Measurements from ENCODE around the gene KCTD17. TPM values are rescaled to one million over a fixed set of nuclear protein-coding genes. Genes with fewer than 3 reads are reported as not detected.

KCTD17 gene
- total and polyA plus RNA-seq, 2 of the 13 experiments (the other 11 are each of a cell fraction or from before 2014, with no cell fraction given): 5.3 to 11.7 TPM

DNA sequence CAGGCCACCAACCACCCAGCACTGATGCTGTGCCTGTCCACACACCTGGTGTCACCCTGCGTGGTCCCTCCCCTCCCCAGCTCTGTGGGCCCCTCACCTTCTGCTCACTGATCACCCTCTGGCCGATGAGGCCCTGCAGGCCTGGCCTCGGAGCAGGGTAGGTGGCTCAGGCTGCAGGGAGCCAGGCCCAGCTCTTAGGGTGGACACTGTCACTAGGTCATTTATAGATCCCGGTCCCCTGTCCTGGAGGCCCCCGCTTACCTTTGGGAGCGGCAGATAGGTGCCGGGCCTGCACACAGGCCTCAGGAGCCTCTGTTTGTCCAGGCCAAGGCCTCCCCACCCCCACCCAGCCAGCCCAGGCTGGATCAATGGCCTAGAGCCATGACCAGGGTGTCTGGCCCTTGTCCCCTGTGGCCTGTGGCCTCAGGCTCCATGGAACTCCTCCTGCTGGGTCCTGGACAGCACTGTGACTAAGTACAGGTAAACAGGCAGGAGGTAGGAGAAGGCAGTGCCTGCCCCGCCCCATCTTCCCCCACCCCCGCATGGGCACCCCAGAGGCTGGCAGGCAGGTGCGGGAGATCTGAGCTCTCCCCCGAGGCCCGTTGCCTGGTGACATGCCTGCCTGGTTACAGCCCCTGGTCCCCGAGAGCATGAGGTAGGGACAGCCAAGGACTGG, 57.8 kb downstream of the KCTD17 start, which contains the start of gene TMPRSS6 (continued):
- TF ChIP-seq, protein P1, sequence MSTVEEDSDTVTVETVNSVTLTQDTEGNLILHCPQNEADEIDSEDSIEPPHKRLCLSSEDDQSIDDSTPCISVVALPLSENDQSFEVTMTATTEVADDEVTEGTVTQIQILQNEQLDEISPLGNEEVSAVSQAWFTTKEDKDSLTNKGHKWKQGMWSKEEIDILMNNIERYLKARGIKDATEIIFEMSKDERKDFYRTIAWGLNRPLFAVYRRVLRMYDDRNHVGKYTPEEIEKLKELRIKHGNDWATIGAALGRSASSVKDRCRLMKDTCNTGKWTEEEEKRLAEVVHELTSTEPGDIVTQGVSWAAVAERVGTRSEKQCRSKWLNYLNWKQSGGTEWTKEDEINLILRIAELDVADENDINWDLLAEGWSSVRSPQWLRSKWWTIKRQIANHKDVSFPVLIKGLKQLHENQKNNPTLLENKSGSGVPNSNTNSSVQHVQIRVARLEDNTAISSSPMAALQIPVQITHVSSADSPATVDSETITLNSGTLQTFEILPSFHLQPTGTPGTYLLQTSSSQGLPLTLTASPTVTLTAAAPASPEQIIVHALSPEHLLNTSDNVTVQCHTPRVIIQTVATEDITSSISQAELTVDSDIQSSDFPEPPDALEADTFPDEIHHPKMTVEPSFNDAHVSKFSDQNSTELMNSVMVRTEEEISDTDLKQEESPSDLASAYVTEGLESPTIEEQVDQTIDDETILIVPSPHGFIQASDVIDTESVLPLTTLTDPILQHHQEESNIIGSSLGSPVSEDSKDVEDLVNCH (CRISPR knock-in tag; IDR thresholded peaks at IDR 0.05): no peak
- TF ChIP-seq ONECUT2 (CRISPR knock-in tag; IDR thresholded peaks at IDR 0.05): peak; percentile 85
- TF ChIP-seq NR2F6 (IDR thresholded peaks at IDR 0.05): peak; percentile 60; the same call in 1 of the 2 replicates
- peak; percentile 64 for TF ChIP-seq NR2F6 (CRISPR knock-in tag; IDR thresholded peaks at IDR 0.05)
- TF ChIP-seq CHD2 (IDR thresholded peaks at IDR 0.05; ENCODE audit: low read depth, low read length): peak; percentile 46; the same call in 1 of the 2 replicates
- TF ChIP-seq HES4 (CRISPR knock-in tag; IDR thresholded peaks at IDR 0.05; ENCODE audit: borderline replicate concordance): no peak
- TF ChIP-seq ZNF7 (CRISPR knock-in tag; IDR thresholded peaks at IDR 0.05): no peak
- TF ChIP-seq RARA (CRISPR knock-in tag; IDR thresholded peaks at IDR 0.05): peak; percentile 75
- TF ChIP-seq NONO (IDR thresholded peaks at IDR 0.05): no peak
- TF ChIP-seq NONO (CRISPR knock-in tag; conservative IDR thresholded peaks at IDR 0.05): peak; percentile 75; the same call in 1 of the 2 replicates
- TF ChIP-seq ERF (CRISPR knock-in tag; IDR thresholded peaks at IDR 0.05): 0 out of 2 replicates have a peak, but pooled peaks have one; percentile 51
- TF ChIP-seq ZNF788 (CRISPR knock-in tag; IDR thresholded peaks at IDR 0.05; ENCODE audit: borderline replicate concordance): no peak; the same call in 1 of the 2 replicates
- TF ChIP-seq ZFX (CRISPR knock-in tag; IDR thresholded peaks at IDR 0.05; ENCODE audit: low read depth): peak; percentile 99
- TF ChIP-seq SOX6 (IDR thresholded peaks at IDR 0.05): no peak
- TF ChIP-seq SOX6 (CRISPR knock-in tag; IDR thresholded peaks at IDR 0.05): peak; percentile 88
- peak; percentile 61; the same call in 1 of the 2 replicates for TF ChIP-seq DR1 (CRISPR knock-in tag; IDR thresholded peaks at IDR 0.05)
- TF ChIP-seq MXD4 (CRISPR knock-in tag; IDR thresholded peaks at IDR 0.05): no peak; the same call in 1 of the 2 replicates
- TF ChIP-seq YEATS4 (CRISPR knock-in tag; IDR thresholded peaks at IDR 0.05; ENCODE audit: borderline replicate concordance): peak; percentile 36; the same call in 1 of the 2 replicates
- peak; percentile 85 for TF ChIP-seq HNF4A (CRISPR knock-in tag; IDR thresholded peaks at IDR 0.05)
- TF ChIP-seq SPEN (CRISPR knock-in tag; IDR thresholded peaks at IDR 0.05; ENCODE audit: low read depth): peak; percentile 97; the same call in 1 of the 2 replicates
- peak; percentile 68 for TF ChIP-seq RXRB (CRISPR knock-in tag; IDR thresholded peaks at IDR 0.05; ENCODE audit: borderline replicate concordance)
- 0 out of 2 replicates have a peak, but pooled peaks have one; percentile 46 for TF ChIP-seq ZNF564 (CRISPR knock-in tag; IDR thresholded peaks at IDR 0.05)
- TF ChIP-seq KDM6A (CRISPR knock-in tag; IDR thresholded peaks at IDR 0.05; ENCODE audit: low read depth): peak; percentile 73
- TF ChIP-seq NR2F2 (IDR thresholded peaks at IDR 0.05; ENCODE audit: borderline replicate concordance, low read depth): peak; percentile 38; the same call in 1 of the 2 replicates
- 0 out of 2 replicates have a peak, but pooled peaks have one; percentile 63 for TF ChIP-seq ZNF776 (CRISPR knock-in tag; IDR thresholded peaks at IDR 0.05)
- TF ChIP-seq ZNF235 (CRISPR knock-in tag; IDR thresholded peaks at IDR 0.05; ENCODE audit: borderline replicate concordance): 0 out of 2 replicates have a peak, but pooled peaks have one; percentile 51
- TF ChIP-seq, protein P2, sequence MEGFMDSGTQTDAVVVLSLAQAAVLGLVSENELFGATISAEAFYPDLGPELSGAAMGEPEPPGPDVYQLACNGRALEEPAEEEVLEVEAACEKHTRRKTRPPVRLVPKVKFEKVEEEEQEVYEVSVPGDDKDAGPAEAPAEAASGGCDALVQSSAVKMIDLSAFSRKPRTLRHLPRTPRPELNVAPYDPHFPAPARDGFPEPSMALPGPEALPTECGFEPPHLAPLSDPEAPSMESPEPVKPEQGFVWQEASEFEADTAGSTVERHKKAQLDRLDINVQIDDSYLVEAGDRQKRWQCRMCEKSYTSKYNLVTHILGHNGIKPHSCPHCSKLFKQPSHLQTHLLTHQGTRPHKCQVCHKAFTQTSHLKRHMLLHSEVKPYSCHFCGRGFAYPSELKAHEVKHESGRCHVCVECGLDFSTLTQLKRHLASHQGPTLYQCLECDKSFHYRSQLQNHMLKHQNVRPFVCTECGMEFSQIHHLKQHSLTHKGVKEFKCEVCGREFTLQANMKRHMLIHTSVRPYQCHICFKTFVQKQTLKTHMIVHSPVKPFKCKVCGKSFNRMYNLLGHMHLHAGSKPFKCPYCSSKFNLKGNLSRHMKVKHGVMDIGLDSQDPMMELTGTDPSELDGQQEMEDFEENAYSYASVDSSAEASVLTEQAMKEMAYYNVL (CRISPR knock-in tag; IDR thresholded peaks at IDR 0.05; ENCODE audit: borderline replicate concordance): peak; percentile 87; the same call in 1 of the 2 replicates
- 0 out of 2 replicates have a peak, but pooled peaks have one; percentile 43 for TF ChIP-seq SNAI1 (CRISPR knock-in tag; IDR thresholded peaks at IDR 0.05; ENCODE audit: borderline replicate concordance)
